Keratinocyte (primary cell): ENCODE data around the gene WDR41. TPM values are rescaled to one million over a fixed set of nuclear protein-coding genes. Genes with fewer than 3 reads are reported as not detected.

ENCODE experiments used
- DNase-seq: peaks from one replicate; pipeline ENCODE4 v3.0.0-alpha.2; 2011; ENCODE audit warnings: low read depth, missing footprints, low spot score
- FAIRE-seq: peaks from 2 replicates; lab custom pipeline; 2011; peaks lifted over from hg19 to GRCh38; lab: Jason Lieb, UNC
- H2AFZ ChIP-seq: 2 replicates; pipeline ENCODE4 v1.6.0; 2012; ENCODE audit warnings: low read length, control low read depth, inconsistent platforms; ENCODE audit not compliant: control insufficient read depth
- H3K27ac ChIP-seq: 2 replicates; pipeline ENCODE4 v1.5.1; 2011; ENCODE audit warnings: low read length; ENCODE audit not compliant: control insufficient read depth, insufficient read depth
- H3K27me3 ChIP-seq: 3 replicates; pipeline ENCODE4 v1.6.0; 2011; ENCODE audit warnings: low read length; ENCODE audit not compliant: control insufficient read depth, insufficient read depth; ENCODE audit errors: extremely low read depth
- H3K36me3 ChIP-seq, 2 experiments: 2 replicates in 1 of 2; 3 replicates in 1 of 2; pipeline ENCODE4 v1.5.1; 2011; ENCODE audit warnings: low read length in 2 of 2, mild to moderate bottlenecking in 1 of 2; ENCODE audit not compliant: control insufficient read depth in 2 of 2, insufficient read depth in 2 of 2; ENCODE audit errors: extremely low read depth in 1 of 2
- H3K4me1 ChIP-seq: 3 replicates; pipeline ENCODE4 v1.5.1; 2011; ENCODE audit warnings: low read length; ENCODE audit not compliant: control insufficient read depth, insufficient read depth; ENCODE audit errors: extremely low read depth
- H3K4me2 ChIP-seq: 3 replicates; pipeline ENCODE4 v1.6.0; 2011; ENCODE audit warnings: low read depth, low read length; ENCODE audit not compliant: control insufficient read depth, insufficient read depth; ENCODE audit errors: extremely low read depth
- H3K4me3 ChIP-seq, 3 experiments: fragments of 200-600 bp in 1 of 3; sonication (generic) in 1 of 3; 2 replicates in 2 of 3; 3 replicates in 1 of 3; pipeline ENCODE4 v1.5.1; 2011 to 2016; ENCODE audit warnings: low read length in 3 of 3, mild to moderate bottlenecking in 3 of 3, control low read depth in 2 of 3, inconsistent platforms in 1 of 3, low read depth in 1 of 3, mixed read lengths in 1 of 3, mixed run types in 1 of 3, moderate library complexity in 1 of 3; ENCODE audit not compliant: control insufficient read depth in 2 of 3, insufficient read depth in 2 of 3; ENCODE audit errors: extremely low read depth in 1 of 3
- H3K79me2 ChIP-seq: 2 replicates; pipeline ENCODE4 v1.6.0; 2012; ENCODE audit warnings: low read length; ENCODE audit not compliant: control insufficient read depth, insufficient read depth
- H3K9ac ChIP-seq: 3 replicates; pipeline ENCODE4 v1.6.0; 2011; ENCODE audit warnings: low read length; ENCODE audit not compliant: control insufficient read depth, insufficient read depth; ENCODE audit errors: extremely low read depth
- H3K9me1 ChIP-seq: 3 replicates; pipeline ENCODE4 v1.6.0; 2011; ENCODE audit warnings: low read length; ENCODE audit not compliant: control insufficient read depth, insufficient read depth; ENCODE audit errors: extremely low read depth
- H3K9me3 ChIP-seq: 2 replicates; pipeline ENCODE4 v1.5.1; 2012; ENCODE audit warnings: low read depth, low read length; ENCODE audit not compliant: control insufficient read depth
- H4K20me1 ChIP-seq: 3 replicates; pipeline ENCODE4 v1.6.0; 2011; ENCODE audit warnings: low read length; ENCODE audit not compliant: control insufficient read depth, insufficient read depth; ENCODE audit errors: extremely low read depth
- CTCF ChIP-seq, 3 experiments: IDR thresholded peaks in 1 of 3; conservative IDR thresholded peaks in 1 of 3; optimal IDR thresholded peaks in 1 of 3; 2 replicates in 2 of 3; 3 replicates in 1 of 3; pipeline versions ENCODE3 to v1.5.1; 2011; ENCODE audit warnings: low read length in 3 of 3, mild to moderate bottlenecking in 3 of 3, moderate library complexity in 2 of 3, control low read depth in 1 of 3, inconsistent platforms in 1 of 3; ENCODE audit not compliant: insufficient read depth in 2 of 3; ENCODE audit errors: extremely low read depth in 1 of 3
- EZH2 ChIP-seq: IDR thresholded peaks from one replicate; pipeline ENCODE4 v1.6.1; 2012; ENCODE audit warnings: inconsistent platforms, mild to moderate bottlenecking, low read length, moderate library complexity
- dilution Hi-C: fragments of 300-500 bp; cut with MboI; formaldehyde crosslinking; loops from one replicate; pipeline ENCODE4 v1.7.0; 2020; ENCODE audit warnings: low sequenced_read_pairs; ENCODE audit not compliant: extremely low pct_ligation_motif_present
- polyA plus RNA-seq, 5 experiments: library from polyadenylated mRNA; depleted of rRNA in 3 of 5; stranded (reverse) in 3 of 5; stranded (forward) in 1 of 5; unstranded in 1 of 5; fragments of >200 nt; gene quantifications; 1 replicate in 1 of 5; 2 replicates in 3 of 5; 3 replicates in 1 of 5; pipeline versions ENCODE4 v1.2.1 to v1.2.3, GENCODE V29; 2011 to 2012; ENCODE audit warnings: missing spikeins in 2 of 5, low read depth in 1 of 5, low replicate concordance in 1 of 5

WDR41 gene
- polyA plus RNA-seq, 1 donor (not counting 4 experiments of a cell fraction or from before 2014, with no cell fraction given): 60.7 TPM

GRCh38 chr5:77499441-77499840, 7.3 kb upstream of the WDR41 start:
- Histone ChIP-seq H3K4me3 (no peak overlapping the region), H3K9me3 (no peaks in the 10 kb centered on the region), H3K9ac (no peak overlapping the region), H3K27me3 (no peaks in the 10 kb centered on the region), H4K20me1 (no peaks in the 10 kb centered on the region), H3K36me3 (no peaks in the 10 kb centered on the region), H2AFZ (no peak overlapping the region), H3K79me2 (no peaks in the 10 kb centered on the region), H3K4me1 (no peaks in the 10 kb centered on the region), H3K4me2 (no peak overlapping the region), H3K9me1 (no peaks in the 10 kb centered on the region), H3K27ac (no peak overlapping the region)
- DNase-seq: no peak
- TF ChIP-seq CTCF (optimal IDR thresholded peaks at IDR 0.05 in 1 of 3, IDR thresholded peaks at IDR 0.05 in 1 of 3, conservative IDR thresholded peaks at IDR 0.05 in 1 of 3; ENCODE audit: extremely low read depth in 1 of 3, insufficient read depth in 2 of 3, low read length in 3 of 3) (no peak), EZH2 (no peak)
- FAIRE-seq: no peak
- dilution Hi-C loops: no loop called here

GRCh38 chr5:77498952-77499351, 6.8 kb upstream of the WDR41 start:
- TF ChIP-seq EZH2: no peak
- no peak for TF ChIP-seq CTCF (optimal IDR thresholded peaks at IDR 0.05 in 1 of 3, IDR thresholded peaks at IDR 0.05 in 1 of 3, conservative IDR thresholded peaks at IDR 0.05 in 1 of 3; ENCODE audit: extremely low read depth in 1 of 3, insufficient read depth in 2 of 3, low read length in 3 of 3)
- Histone ChIP-seq H3K4me2 (no peak overlapping the region), H4K20me1 (no peaks in the 10 kb centered on the region), H3K36me3 (no peaks in the 10 kb centered on the region), H3K27ac (no peak overlapping the region), H3K79me2 (no peaks in the 10 kb centered on the region), H3K9ac (no peak overlapping the region), H3K4me1 (no peaks in the 10 kb centered on the region), H2AFZ (no peak overlapping the region), H3K27me3 (no peaks in the 10 kb centered on the region), H3K9me1 (no peaks in the 10 kb centered on the region), H3K4me3 (no peak overlapping the region), H3K9me3 (no peaks in the 10 kb centered on the region)
- dilution Hi-C loops: no loop called here
- DNase-seq: no peak
- FAIRE-seq: no peak
